DMS153 treated with DMSO at 0.1 percent for 48 hours (cell line): Measurements from ENCODE around the gene PCDHGA12.
"Not testable (repeated sequence)": the region's sequence is repeated elsewhere in the genome, so short reads cannot be mapped to it uniquely, and the experiment has no call there.

Experiments
- DNase-seq: peaks from one replicate; lab custom pipeline; 2025; ENCODE audit not compliant: unreplicated experiment; lab: John Stamatoyannopoulos, UW

Gene PCDHGA12

GRCh38 chr5:141407790-141408505 is 22.4 kb upstream of the PCDHGA12 start, which contains the start of gene PCDHGB6:
TSS of gene PCDHGB6 (plus strand) at chr5:141408021. CDS start at chr5:141408203, 182 bp downstream.
- DNase-seq, result not testable (repeated sequence)

DNA sequence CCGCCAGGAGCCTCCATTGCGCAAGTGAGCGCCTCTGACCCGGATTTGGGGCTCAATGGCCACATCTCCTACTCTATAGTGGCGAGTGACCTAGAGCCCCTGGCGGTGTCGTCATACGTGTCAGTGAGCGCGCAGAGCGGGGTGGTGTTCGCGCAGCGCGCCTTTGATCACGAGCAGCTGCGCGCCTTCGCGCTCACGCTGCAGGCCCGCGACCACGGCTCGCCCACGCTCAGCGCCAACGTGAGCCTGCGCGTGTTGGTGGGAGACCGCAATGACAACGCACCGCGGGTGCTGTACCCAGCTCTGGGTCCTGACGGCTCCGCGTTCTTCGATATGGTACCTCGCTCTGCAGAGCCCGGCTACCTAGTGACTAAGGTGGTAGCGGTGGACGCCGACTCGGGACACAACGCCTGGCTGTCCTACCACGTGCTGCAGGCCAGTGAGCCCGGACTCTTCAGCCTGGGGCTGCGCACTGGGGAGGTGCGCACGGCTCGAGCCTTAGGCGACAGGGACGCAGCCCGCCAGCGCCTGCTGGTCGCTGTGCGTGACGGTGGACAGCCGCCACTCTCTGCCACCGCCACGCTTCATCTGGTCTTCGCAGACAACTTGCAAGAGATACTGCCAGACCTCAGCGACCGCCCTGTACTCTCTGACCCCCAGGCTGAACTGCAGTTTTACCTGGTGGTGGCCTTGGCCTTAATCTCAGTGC is 20.6 kb upstream of the PCDHGA12 start:
- DNase-seq, result no peak

GRCh38 chr5:141411575-141411974 is 18.7 kb upstream of the PCDHGA12 start:
- DNase-seq, result no peak

DNA sequence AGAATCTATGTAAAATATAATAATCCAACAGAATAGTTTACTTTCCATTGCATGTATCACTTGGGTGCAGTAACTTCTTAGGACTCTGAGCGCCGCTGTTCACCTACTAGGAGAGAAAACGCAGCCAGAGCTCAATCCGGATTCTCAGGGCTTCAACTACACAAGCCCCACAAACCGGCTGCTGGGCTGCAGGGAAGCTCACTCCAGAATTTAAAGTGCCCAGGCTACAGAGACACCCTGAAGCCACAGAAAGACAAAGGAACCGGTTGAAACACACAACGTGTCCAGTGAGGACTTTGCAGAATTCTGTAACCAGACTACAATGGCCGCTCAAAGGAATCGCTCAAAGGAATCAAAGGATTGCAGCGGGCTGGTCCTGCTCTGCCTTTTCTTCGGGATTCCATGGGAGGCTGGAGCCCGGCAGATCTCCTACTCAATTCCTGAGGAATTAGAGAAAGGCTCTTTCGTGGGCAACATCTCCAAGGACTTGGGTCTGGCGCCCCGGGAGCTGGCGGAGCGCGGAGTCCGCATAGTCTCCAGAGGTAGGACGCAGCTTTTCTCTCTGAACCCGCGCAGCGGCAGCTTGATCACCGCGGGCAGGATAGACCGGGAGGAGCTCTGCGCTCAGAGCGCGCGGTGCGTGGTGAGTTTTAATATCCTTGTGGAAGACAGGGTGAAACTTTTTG is 17.3 kb upstream of the PCDHGA12 start, which contains the start of gene PCDHGA10:
PCDHGA10 (plus strand) TSS at position 134 of the 686 bp plus-strand sequence; CDS start at position 323, 189 bp downstream.
- DNase-seq, result no peak

GRCh38 chr5:141413540-141414069 is 16.7 kb upstream of the PCDHGA12 start:
- DNase-seq, result no peak

DNA sequence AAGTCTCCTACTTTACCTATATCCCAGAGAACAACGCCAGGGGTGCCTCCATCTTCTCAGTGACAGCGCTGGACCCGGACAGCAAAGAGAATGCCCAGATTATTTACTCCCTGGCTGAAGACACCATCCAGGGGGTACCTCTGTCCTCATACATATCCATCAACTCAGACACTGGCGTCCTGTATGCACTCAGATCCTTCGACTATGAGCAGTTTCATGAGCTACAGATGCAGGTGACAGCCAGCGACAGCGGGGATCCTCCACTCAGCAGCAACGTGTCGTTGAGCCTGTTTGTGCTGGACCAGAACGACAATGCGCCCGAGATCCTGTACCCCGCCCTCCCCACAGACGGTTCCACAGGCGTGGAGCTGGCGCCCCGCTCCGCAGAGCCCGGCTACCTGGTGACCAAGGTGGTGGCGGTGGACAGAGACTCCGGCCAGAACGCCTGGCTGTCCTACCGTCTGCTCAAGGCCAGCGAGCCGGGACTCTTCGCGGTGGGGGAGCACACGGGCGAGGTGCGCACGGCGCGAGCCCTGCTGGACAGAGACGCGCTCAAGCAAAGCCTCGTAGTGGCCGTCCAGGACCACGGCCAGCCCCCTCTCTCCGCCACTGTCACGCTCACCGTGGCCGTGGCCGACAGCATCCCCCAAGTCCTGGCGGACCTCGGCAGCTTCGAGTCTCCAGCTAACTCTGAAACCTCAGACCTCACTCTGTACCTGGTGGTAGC is 15.6 kb upstream of the PCDHGA12 start:
- not testable (repeated sequence) for DNase-seq

GRCh38 chr5:141415275-141415618 is 15.1 kb upstream of the PCDHGA12 start:
- not testable (repeated sequence) for DNase-seq

GRCh38 chr5:141417494-141418172 is 12.7 kb upstream of the PCDHGA12 start, which contains the start of gene PCDHGB7:
TSS of gene PCDHGB7 (plus strand) at chr5:141417677. CDS start at chr5:141417860, 183 bp downstream.
- DNase-seq, result not testable (repeated sequence)

- no peak for DNase-seq
Measured at GRCh38 chr5:141419074-141419880, 11.0 kb upstream of the PCDHGA12 start.

GRCh38 chr5:141420855-141421488 is 9.3 kb upstream of the PCDHGA12 start, which contains the start of gene PCDHGA11:
TSS of gene PCDHGA11 (plus strand) at chr5:141421051. CDS start at chr5:141421228, 177 bp downstream.
- DNase-seq, result no peak

DNA sequence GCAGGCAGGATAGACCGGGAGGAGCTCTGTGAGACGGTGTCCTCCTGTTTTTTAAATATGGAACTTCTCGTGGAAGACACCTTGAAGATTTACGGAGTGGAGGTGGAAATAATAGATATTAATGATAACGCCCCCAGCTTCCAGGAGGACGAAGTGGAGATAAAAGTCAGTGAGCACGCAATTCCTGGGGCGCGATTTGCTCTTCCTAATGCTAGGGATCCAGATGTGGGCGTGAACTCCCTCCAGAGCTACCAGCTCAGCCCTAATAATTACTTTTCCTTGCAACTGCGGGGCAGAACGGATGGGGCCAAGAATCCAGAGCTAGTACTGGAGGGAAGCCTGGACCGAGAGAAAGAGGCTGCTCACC is 8.8 kb upstream of the PCDHGA12 start:
- DNase-seq, result no peak

DNA sequence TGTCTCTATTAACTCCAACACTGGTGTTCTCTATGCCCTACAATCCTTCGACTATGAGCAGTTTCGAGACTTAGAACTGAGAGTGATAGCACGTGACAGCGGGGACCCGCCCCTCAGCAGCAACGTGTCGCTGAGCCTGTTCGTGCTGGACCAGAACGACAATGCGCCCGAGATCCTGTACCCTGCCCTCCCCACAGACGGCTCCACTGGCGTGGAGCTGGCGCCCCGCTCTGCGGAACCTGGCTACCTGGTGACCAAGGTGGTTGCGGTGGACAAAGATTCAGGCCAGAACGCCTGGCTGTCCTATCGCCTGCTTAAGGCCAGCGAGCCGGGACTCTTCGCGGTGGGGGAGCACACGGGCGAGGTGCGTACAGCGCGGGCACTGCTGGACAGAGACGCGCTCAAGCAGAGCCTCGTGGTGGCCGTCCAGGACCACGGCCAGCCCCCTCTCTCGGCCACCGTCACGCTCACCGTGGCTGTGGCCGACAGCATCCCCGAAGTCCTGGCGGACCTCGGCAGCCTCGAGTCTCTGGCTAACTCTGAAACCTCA is 7.5 kb upstream of the PCDHGA12 start:
- no peak for DNase-seq

DNA sequence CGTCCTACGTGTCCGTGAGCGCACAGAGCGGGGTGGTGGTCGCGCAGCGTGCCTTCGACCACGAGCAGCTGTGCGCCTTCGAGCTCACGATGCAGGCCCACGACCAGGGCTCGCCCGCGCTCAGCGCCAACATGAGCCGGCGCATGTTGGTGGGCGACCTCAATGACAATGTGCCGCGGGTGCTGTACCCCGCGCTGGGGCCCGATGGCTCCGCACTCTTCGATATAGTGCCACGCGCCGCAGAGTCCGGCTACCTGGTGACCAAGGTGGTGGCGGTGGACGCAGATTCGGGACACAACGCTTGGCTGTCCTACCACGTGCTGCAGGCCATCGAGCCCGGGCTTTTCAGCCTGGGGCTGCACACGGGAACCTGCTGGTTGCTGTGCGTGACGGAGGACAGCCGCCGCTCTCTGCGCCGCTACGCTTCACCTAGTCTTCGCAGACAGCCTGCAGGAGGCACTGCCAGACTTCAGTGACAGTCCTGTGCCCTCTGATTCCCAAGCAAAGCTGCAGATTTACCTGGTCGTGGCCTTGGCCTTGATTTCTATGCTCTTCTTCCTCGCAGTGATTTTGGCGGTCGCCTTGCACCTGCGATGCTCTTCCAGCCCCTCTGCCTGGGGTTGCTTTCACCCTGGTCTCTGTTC is 2.4 kb upstream of the PCDHGA12 start:
- no peak for DNase-seq

DNA sequence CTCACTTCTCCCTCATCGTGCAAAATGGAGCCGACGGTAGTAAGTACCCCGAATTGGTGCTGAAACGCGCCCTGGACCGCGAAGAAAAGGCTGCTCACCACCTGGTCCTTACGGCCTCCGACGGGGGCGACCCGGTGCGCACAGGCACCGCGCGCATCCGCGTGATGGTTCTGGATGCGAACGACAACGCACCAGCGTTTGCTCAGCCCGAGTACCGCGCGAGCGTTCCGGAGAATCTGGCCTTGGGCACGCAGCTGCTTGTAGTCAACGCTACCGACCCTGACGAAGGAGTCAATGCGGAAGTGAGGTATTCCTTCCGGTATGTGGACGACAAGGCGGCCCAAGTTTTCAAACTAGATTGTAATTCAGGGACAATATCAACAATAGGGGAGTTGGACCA is 979 bp downstream of the PCDHGA12 start:
- DNase-seq, result no peak

- not testable (repeated sequence) for DNase-seq
Measured at GRCh38 chr5:141432308-141432707, 2.0 kb downstream of the PCDHGA12 start.

GRCh38 chr5:141432726-141433125 is 2.4 kb downstream of the PCDHGA12 start:
- not testable (repeated sequence) for DNase-seq

DNA sequence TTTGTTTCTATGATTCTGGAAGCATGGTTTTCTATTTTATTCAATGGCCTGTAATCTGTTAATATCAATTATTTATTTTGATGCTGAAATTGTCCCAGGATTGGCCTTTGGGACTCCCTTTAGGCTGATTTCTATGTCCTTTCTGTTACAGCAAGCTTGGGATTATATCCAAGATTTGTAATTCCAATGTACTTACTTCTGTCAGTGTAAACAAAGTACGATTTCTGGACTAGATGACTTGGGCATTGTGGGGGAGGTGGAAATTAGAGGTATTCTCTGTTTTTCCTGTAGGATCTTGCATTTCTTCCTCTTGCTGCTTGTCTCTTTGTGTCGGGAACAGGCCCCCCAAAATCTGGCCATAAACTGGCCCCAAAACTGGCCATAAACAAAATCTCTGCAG is 3.7 kb downstream of the PCDHGA12 start:
- no peak for DNase-seq

GRCh38 chr5:141437221-141437620 is 6.9 kb downstream of the PCDHGA12 start:
- no peak for DNase-seq
